HepG2 (cell line): ENCODE results near the gene CTSZ. TPM values are rescaled to one million over a fixed set of nuclear protein-coding genes. Genes with fewer than 3 reads are reported as not detected.
A peak's percentile ranks its signal among the peaks of the same experiment; 100 is the strongest.

Source experiments
- CHD2 ChIP-seq: IDR thresholded peaks from 2 replicates; pipeline ENCODE4 v1.6.1; 2011; ENCODE audit warnings: low read depth, low read length, improper control_type of control experiment
- FOSL1 ChIP-seq: sonication (generic); formaldehyde crosslinking; IDR thresholded peaks from 2 replicates; pipeline ENCODE4 v1.9.0; 2021; ENCODE audit warnings: missing genetic modification reagents, borderline replicate concordance
- HCFC1 ChIP-seq: fragments of 150-350 bp; IDR thresholded peaks from 2 replicates; pipeline ENCODE4 v1.6.1; 2014; ENCODE audit warnings: low read depth, low read length
- HOXA9 ChIP-seq: sonication (generic); formaldehyde crosslinking; IDR thresholded peaks from 2 replicates; pipeline ENCODE4 v1.8.1; 2022; ENCODE audit warnings: missing genetic modification reagents, mild to moderate bottlenecking, moderate library complexity, borderline replicate concordance
- MEIS2 ChIP-seq: sonication (generic); formaldehyde crosslinking; IDR thresholded peaks from 2 replicates; pipeline ENCODE4 v1.9.0; 2021; ENCODE audit warnings: mild to moderate bottlenecking, missing genetic modification reagents
- NFYC ChIP-seq: IDR thresholded peaks from 2 replicates; pipeline ENCODE4 v1.6.1; 2016; ENCODE audit warnings: missing genetic modification reagents, missing compliant biosample characterization
- POLR2G ChIP-seq: fragments of 200-400 bp; formaldehyde crosslinking; IDR thresholded peaks from 2 replicates; pipeline ENCODE4 v1.6.1; 2018; ENCODE audit warnings: mild to moderate bottlenecking, low read depth, low read length, moderate library complexity
- RBAK ChIP-seq: sonication (generic); formaldehyde crosslinking; IDR thresholded peaks from 2 replicates; pipeline ENCODE4 v1.5.1; 2020; ENCODE audit warnings: mild to moderate bottlenecking, missing genetic modification reagents
- RFX3 ChIP-seq: IDR thresholded peaks from 2 replicates; pipeline ENCODE4 v1.6.1; 2016; ENCODE audit warnings: missing biosample characterization, missing genetic modification reagents
- SRSF4 ChIP-seq: fragments of 200-400 bp; formaldehyde crosslinking; IDR thresholded peaks from one replicate; pipeline ENCODE4 v1.6.1; 2018; ENCODE audit warnings: mild to moderate bottlenecking, low read depth, low read length, moderate library complexity; ENCODE audit not compliant: poor library complexity, severe bottlenecking
- ZMAT3 ChIP-seq: sonication (generic); formaldehyde crosslinking; conservative IDR thresholded peaks from 2 replicates; pipeline ENCODE4 v1.7.0; 2021; ENCODE audit warnings: missing genetic modification reagents
- ZNF607 ChIP-seq: sonication (generic); formaldehyde crosslinking; IDR thresholded peaks from 2 replicates; pipeline ENCODE4 v1.5.1; 2020; ENCODE audit warnings: missing genetic modification reagents, mild to moderate bottlenecking, borderline replicate concordance
- ZNF629 ChIP-seq: sonication (generic); formaldehyde crosslinking; conservative IDR thresholded peaks from 2 replicates; pipeline ENCODE4 v1.5.0; 2020; ENCODE audit warnings: missing genetic modification reagents
- ZNF703 ChIP-seq: sonication (generic); formaldehyde crosslinking; IDR thresholded peaks from 2 replicates; pipeline ENCODE4 v1.5.1; 2020; ENCODE audit warnings: missing genetic modification reagents, mild to moderate bottlenecking, moderate library complexity, borderline replicate concordance
- ZNF776 ChIP-seq: sonication (generic); formaldehyde crosslinking; IDR thresholded peaks from 2 replicates; pipeline ENCODE4 v1.4.0; 2020; ENCODE audit warnings: mild to moderate bottlenecking, missing genetic modification reagents
- ZNF792 ChIP-seq: IDR thresholded peaks from 2 replicates; pipeline ENCODE4 v1.6.1; 2016
- ZSCAN25 ChIP-seq: sonication (generic); formaldehyde crosslinking; IDR thresholded peaks from 2 replicates; pipeline ENCODE4 v1.8.0; 2022; ENCODE audit warnings: mild to moderate bottlenecking, missing genetic modification reagents
- polyA plus RNA-seq, 8 experiments: library from polyadenylated mRNA; depleted of rRNA in 3 of 8; stranded (reverse) in 7 of 8; unstranded in 1 of 8; fragments of >200 nt; fragmentation: Illumina TruSeq in 4 of 8; extraction: Trizol in 4 of 8; gene quantifications; 2 replicates each; pipeline versions ENCODE4 v1.2.1 to v1.2.3, GENCODE V29; 2011 to 2016; ENCODE audit warnings: low read depth in 4 of 8, missing spikeins in 1 of 8, mixed read lengths in 1 of 8; ENCODE audit not compliant: insufficient read depth in 1 of 8
- total RNA-seq, 5 experiments: library from RNA; depleted of rRNA; stranded (reverse); fragments of >200 nt; fragmentation: Illumina TruSeq; extraction: Trizol; gene quantifications; 2 replicates each; pipeline ENCODE4 v1.2.3, GENCODE V29; 2016; ENCODE audit warnings: low read depth in 1 of 5
- TF ChIP-seq, protein P1 (sequence below): sonication (generic); formaldehyde crosslinking; IDR thresholded peaks from 2 replicates; pipeline ENCODE4 v1.4.0; 2020; ENCODE audit warnings: missing genetic modification reagents
- TF ChIP-seq, protein P2 (sequence below): sonication (generic); formaldehyde crosslinking; IDR thresholded peaks from 2 replicates; pipeline ENCODE4 v1.8.1; 2023; ENCODE audit warnings: mild to moderate bottlenecking, moderate library complexity, missing genetic modification reagents
- TF ChIP-seq, protein P3 (sequence below): sonication (generic); formaldehyde crosslinking; IDR thresholded peaks from 2 replicates; pipeline ENCODE4 v1.4.0; 2020; ENCODE audit warnings: mild to moderate bottlenecking, low read depth, missing genetic modification reagents
- TF ChIP-seq, protein P4 (sequence below): sonication (generic); formaldehyde crosslinking; IDR thresholded peaks from 2 replicates; pipeline ENCODE4 v1.8.1; 2023; ENCODE audit warnings: mild to moderate bottlenecking, missing genetic modification reagents
- TF ChIP-seq, protein P5 (sequence below): IDR thresholded peaks from 2 replicates; pipeline ENCODE4 v1.6.1; 2016

Gene CTSZ
- total and polyA plus RNA-seq, 2 of the 13 experiments (the other 11 are each of a cell fraction or from before 2014, with no cell fraction given), result 0.33 TPM; not detected in 1

DNA sequence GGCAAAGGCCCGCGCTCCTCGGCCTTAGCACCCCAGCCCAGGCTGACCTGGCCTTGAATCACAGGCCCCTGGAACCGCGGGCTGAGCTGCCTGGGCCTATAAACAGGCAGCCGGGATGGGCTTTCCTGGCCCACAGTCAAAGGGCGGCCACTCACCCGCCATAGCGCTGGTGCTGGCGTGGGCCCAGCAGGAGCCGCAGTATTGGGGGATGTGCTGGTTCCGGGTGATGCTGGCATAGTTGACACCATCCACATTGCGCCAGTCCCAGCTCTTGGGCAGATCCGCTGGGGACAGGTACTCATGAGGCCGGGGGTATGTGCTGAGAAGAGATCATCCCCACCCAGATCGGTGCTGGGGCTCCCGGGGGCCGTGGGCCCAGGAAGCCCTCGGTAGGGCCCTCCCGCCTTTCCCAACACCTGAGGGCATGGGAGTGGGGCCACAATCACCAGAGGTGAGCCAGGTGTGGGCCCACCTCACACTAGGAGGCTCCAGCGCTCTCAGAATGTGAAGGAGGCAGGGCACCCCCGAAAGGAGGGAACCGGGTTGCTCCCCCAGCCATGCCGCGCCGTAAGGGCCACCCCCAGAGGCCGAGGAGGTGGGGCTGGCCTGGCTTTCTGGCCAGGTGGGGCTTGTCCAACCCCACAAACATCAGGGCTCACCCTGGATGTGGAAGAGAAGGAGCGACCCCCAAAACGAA lies 739 bp downstream of the CTSZ start (continued):
- TF ChIP-seq, protein P1, sequence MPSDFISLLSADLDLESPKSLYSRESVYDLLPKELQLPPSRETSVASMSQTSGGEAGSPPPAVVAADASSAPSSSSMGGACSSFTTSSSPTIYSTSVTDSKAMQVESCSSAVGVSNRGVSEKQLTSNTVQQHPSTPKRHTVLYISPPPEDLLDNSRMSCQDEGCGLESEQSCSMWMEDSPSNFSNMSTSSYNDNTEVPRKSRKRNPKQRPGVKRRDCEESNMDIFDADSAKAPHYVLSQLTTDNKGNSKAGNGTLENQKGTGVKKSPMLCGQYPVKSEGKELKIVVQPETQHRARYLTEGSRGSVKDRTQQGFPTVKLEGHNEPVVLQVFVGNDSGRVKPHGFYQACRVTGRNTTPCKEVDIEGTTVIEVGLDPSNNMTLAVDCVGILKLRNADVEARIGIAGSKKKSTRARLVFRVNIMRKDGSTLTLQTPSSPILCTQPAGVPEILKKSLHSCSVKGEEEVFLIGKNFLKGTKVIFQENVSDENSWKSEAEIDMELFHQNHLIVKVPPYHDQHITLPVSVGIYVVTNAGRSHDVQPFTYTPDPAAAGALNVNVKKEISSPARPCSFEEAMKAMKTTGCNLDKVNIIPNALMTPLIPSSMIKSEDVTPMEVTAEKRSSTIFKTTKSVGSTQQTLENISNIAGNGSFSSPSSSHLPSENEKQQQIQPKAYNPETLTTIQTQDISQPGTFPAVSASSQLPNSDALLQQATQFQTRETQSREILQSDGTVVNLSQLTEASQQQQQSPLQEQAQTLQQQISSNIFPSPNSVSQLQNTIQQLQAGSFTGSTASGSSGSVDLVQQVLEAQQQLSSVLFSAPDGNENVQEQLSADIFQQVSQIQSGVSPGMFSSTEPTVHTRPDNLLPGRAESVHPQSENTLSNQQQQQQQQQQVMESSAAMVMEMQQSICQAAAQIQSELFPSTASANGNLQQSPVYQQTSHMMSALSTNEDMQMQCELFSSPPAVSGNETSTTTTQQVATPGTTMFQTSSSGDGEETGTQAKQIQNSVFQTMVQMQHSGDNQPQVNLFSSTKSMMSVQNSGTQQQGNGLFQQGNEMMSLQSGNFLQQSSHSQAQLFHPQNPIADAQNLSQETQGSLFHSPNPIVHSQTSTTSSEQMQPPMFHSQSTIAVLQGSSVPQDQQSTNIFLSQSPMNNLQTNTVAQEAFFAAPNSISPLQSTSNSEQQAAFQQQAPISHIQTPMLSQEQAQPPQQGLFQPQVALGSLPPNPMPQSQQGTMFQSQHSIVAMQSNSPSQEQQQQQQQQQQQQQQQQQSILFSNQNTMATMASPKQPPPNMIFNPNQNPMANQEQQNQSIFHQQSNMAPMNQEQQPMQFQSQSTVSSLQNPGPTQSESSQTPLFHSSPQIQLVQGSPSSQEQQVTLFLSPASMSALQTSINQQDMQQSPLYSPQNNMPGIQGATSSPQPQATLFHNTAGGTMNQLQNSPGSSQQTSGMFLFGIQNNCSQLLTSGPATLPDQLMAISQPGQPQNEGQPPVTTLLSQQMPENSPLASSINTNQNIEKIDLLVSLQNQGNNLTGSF (CRISPR knock-in tag), result 0 out of 2 replicates have a peak, but pooled peaks have one; percentile 78
- no peak for TF ChIP-seq ZNF607
- no peak for TF ChIP-seq ZSCAN25 (CRISPR knock-in tag)
- no peak for TF ChIP-seq ZNF776 (CRISPR knock-in tag)
- TF ChIP-seq, protein P2, sequence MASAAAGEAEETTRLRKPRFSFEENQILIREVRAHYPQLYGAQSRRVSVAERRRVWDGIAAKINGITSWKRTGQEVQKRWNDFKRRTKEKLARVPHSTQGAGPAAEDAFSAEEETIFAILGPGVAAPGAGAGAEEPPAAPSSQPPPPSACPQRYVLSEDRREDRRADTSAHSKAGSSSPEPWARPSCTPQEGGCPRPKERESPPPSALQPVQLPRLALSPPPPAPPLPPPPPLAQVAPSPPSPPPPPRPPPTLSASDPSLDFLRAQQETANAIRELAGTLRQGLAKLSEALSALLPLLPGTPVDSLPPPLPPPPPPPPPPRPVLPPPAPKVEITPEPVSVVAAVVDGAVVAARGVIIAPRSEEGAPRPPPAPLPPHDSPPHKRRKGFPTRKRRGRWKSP (CRISPR knock-in tag), result peak; percentile 52; the same call in 1 of the 2 replicates
- TF ChIP-seq, protein P3, sequence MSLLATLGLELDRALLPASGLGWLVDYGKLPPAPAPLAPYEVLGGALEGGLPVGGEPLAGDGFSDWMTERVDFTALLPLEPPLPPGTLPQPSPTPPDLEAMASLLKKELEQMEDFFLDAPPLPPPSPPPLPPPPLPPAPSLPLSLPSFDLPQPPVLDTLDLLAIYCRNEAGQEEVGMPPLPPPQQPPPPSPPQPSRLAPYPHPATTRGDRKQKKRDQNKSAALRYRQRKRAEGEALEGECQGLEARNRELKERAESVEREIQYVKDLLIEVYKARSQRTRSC, result no peak
- no peak for TF ChIP-seq ZNF792 (CRISPR knock-in tag)
- TF ChIP-seq HCFC1, result no peak
- 0 out of 2 replicates have a peak, but pooled peaks have one; percentile 23 for TF ChIP-seq NFYC
- no peak for TF ChIP-seq ZMAT3
- no peak for TF ChIP-seq SRSF4
- no peak for TF ChIP-seq POLR2G
- TF ChIP-seq, protein P4, sequence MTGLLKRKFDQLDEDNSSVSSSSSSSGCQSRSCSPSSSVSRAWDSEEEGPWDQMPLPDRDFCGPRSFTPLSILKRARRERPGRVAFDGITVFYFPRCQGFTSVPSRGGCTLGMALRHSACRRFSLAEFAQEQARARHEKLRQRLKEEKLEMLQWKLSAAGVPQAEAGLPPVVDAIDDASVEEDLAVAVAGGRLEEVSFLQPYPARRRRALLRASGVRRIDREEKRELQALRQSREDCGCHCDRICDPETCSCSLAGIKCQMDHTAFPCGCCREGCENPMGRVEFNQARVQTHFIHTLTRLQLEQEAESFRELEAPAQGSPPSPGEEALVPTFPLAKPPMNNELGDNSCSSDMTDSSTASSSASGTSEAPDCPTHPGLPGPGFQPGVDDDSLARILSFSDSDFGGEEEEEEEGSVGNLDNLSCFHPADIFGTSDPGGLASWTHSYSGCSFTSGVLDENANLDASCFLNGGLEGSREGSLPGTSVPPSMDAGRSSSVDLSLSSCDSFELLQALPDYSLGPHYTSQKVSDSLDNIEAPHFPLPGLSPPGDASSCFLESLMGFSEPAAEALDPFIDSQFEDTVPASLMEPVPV (CRISPR knock-in tag), result no peak
- no peak for TF ChIP-seq ZNF703 (CRISPR knock-in tag)
- TF ChIP-seq ZNF629 (CRISPR knock-in tag), result no peak
- TF ChIP-seq MEIS2, result 0 out of 2 replicates have a peak, but pooled peaks have one; percentile 35
- TF ChIP-seq CHD2, result no peak
- TF ChIP-seq FOSL1, result no peak
- TF ChIP-seq, protein P5, sequence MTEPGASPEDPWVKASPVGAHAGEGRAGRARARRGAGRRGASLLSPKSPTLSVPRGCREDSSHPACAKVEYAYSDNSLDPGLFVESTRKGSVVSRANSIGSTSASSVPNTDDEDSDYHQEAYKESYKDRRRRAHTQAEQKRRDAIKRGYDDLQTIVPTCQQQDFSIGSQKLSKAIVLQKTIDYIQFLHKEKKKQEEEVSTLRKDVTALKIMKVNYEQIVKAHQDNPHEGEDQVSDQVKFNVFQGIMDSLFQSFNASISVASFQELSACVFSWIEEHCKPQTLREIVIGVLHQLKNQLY (CRISPR knock-in tag), result no peak
- no peak for TF ChIP-seq RBAK (CRISPR knock-in tag)
- no peak for TF ChIP-seq RFX3
- no peak for TF ChIP-seq HOXA9 (CRISPR knock-in tag)
